ENCODE measurements around the gene CYBC1.

GRCh38 chr17:82424863-82425159 lies 25.7 kb downstream of the CYBC1 start:
- TF ChIP-seq MAX (IDR thresholded peaks at IDR 0.05) (no peak), GABPA (IDR thresholded peaks at IDR 0.05 in 1 of 2, conservative IDR thresholded peaks at IDR 0.05 in 1 of 2) (no peak), JUND (IDR thresholded peaks at IDR 0.05) (no peak), CTCF (IDR thresholded peaks at IDR 0.05; ENCODE audit: low read depth, low read length, missing input control) (no peak), EGR1 (IDR thresholded peaks at IDR 0.05; ENCODE audit: low read depth in 2 of 2) (no peak), RAD21 (IDR thresholded peaks at IDR 0.05) (no peak), RXRA (IDR thresholded peaks at IDR 0.05) (no peak), REST (IDR thresholded peaks at IDR 0.05) (no peak), YY1 (IDR thresholded peaks at IDR 0.05) (no peak), ATF3 (IDR thresholded peaks at IDR 0.05) (no peak), SP1 (IDR thresholded peaks at IDR 0.05) (no peak), TAF1 (conservative IDR thresholded peaks at IDR 0.05) (no peak), ZBTB33 (IDR thresholded peaks at IDR 0.05) (no peak)

All from liver (tissue), 3 donors.